GM12875 (cell line): Measurements from ENCODE around the gene GNA15.

ENCODE experiments used
- H3K4me3 ChIP-seq: one replicate; pipeline ENCODE4 v1.5.1; 2011; ENCODE audit warnings: low read depth, low read length, control low read depth
- TF ChIP-seq, protein P1 (sequence below): IDR thresholded peaks from 2 replicates; pipeline ENCODE4 v1.5.1; 2011; ENCODE audit warnings: low read depth, mild to moderate bottlenecking, control low read depth, inconsistent platforms, low read length, moderate library complexity, borderline replicate concordance; ENCODE audit not compliant: insufficient read depth

GNA15 gene

GRCh38 chr19:3122512-3122870 is 13.3 kb upstream of the GNA15 start:
- H3K4me3 ChIP-seq, result no peak overlapping the region
- TF ChIP-seq, protein P1, sequence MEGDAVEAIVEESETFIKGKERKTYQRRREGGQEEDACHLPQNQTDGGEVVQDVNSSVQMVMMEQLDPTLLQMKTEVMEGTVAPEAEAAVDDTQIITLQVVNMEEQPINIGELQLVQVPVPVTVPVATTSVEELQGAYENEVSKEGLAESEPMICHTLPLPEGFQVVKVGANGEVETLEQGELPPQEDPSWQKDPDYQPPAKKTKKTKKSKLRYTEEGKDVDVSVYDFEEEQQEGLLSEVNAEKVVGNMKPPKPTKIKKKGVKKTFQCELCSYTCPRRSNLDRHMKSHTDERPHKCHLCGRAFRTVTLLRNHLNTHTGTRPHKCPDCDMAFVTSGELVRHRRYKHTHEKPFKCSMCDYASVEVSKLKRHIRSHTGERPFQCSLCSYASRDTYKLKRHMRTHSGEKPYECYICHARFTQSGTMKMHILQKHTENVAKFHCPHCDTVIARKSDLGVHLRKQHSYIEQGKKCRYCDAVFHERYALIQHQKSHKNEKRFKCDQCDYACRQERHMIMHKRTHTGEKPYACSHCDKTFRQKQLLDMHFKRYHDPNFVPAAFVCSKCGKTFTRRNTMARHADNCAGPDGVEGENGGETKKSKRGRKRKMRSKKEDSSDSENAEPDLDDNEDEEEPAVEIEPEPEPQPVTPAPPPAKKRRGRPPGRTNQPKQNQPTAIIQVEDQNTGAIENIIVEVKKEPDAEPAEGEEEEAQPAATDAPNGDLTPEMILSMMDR, result no peak

GRCh38 chr19:3123088-3123721 is 12.6 kb upstream of the GNA15 start:
- TF ChIP-seq, protein P1, result no peak
- H3K4me3 ChIP-seq, result no peak overlapping the region

- TF ChIP-seq, protein P1, result no peak
Observed at GRCh38 chr19:3123956-3124355, 11.9 kb upstream of the GNA15 start.

DNA sequence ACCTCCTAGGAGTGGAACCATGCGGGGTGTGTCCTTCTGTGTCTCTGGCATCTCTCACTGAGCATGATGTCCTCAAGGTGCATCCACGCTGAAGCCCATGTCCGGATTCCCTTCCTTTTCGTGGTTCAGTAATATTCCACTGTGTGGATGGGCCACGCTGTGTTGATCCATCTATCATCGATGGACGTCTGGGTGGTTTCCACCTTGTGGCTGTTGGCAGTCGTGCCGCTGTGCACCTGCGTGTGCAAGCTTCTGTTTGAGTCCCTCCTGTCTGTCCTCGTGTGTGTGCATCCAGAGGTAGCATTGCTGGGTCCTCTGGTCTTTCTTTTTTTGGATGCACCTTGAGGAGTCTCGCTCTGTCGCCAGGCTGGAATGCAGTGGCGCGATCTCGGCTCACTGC is 11.2 kb upstream of the GNA15 start:
- TF ChIP-seq, protein P1, result no peak
- H3K4me3 ChIP-seq, result no peak overlapping the region

More at GRCh38 chr19:3123956-3124355, 11.9 kb upstream of the GNA15 start:
- no peak overlapping the region for H3K4me3 ChIP-seq

DNA sequence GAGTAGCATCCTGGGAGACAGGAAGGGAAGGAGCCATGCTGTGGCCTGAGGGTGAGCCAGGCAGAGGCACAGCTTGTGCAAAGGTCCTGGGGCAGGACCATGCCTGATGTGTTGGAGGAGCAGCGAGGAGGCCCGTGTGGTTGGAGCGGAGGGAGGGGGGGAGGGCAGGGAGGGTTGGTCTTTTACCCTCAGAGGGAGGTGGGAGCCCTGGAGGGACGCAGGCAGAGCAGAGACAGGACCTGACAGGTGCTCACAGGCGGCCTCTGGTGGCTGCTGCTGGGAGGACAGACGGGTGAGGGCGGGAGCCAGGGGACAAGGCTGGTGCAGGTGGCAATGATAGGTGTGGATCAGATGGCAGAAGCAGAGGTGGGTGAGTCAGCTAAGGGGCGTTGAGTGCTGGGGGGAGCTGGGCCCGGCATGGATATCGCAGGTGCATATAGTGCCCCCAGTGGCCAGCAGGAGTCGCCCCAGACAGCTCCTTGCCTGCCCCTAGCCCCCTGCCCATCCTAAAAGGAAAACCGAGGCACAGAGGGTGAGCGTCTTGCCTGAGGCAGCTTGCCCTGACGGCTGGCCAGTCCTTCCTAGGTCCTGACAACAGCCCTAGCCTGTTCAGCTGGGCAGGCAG is 9.8 kb upstream of the GNA15 start:
- no peak overlapping the region for H3K4me3 ChIP-seq
- TF ChIP-seq, protein P1, result peak; percentile 89

GRCh38 chr19:3129112-3129511 is 6.7 kb upstream of the GNA15 start:
- TF ChIP-seq, protein P1, result no peak
- no peak overlapping the region for H3K4me3 ChIP-seq

DNA sequence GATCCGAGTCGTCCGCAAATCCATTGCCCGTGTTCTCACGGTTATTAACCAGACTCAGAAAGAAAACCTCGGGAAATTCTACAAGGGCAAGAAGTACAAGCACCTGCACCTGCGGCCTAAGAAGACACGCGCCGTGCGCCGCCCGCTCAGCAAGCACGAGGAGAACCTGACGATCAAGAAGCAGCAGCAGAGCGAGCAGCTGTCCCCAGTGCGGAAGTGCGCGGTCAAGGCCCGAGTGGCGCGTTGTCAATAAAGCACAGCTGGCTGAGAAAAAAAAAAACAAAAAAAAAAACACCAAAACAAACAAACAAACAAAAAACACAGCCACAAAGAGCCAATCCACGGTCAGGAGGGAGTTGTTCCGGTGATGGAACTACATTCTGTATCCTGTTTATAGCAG is 4.7 kb upstream of the GNA15 start:
- H3K4me3 ChIP-seq, result no peak overlapping the region
- TF ChIP-seq, protein P1, result no peak
